ENCODE data around the gene STX11.

GRCh38 chr6:144215402-144215931, 65.2 kb downstream of the STX11 start:
- TF ChIP-seq POLR2AphosphoS5 (IDR thresholded peaks at IDR 0.05; ENCODE audit: low read depth) = no peak; the same call in 1 of the 2 replicates
- TF ChIP-seq CTCF (IDR thresholded peaks at IDR 0.05; ENCODE audit: insufficient read depth, low read length) = no peak

Measured in HL-60 (cell line).